ENCODE measurements around the gene ICA1.
A peak's percentile ranks its signal among the peaks of the same experiment; 100 is the strongest.
"Not testable (repeated sequence)": the region's sequence is repeated elsewhere in the genome, so short reads cannot be mapped to it uniquely, and the experiment has no call there.

The ICA1 gene

GRCh38 chr7:8260871-8261694 is 884 bp downstream of the ICA1 start:
- DNase-seq, result peak in 1 of 2 donors; percentile 42

- DNase-seq, result no peak
Observed at GRCh38 chr7:8259586-8260222, 2.3 kb downstream of the ICA1 start.

GRCh38 chr7:8258734-8259133 is 3.2 kb downstream of the ICA1 start:
- no peak for DNase-seq

GRCh38 chr7:8258166-8258565 is 3.8 kb downstream of the ICA1 start:
- DNase-seq, result no peak

- DNase-seq, result no peak
Observed at GRCh38 chr7:8255680-8256655, 6.0 kb downstream of the ICA1 start.

GRCh38 chr7:8254667-8255066 is 7.3 kb downstream of the ICA1 start:
- DNase-seq, result no peak

GRCh38 chr7:8254215-8254614 is 7.8 kb downstream of the ICA1 start:
- DNase-seq, result no peak

GRCh38 chr7:8251195-8251594 is 10.8 kb downstream of the ICA1 start:
- no peak for DNase-seq

GRCh38 chr7:8250547-8250946 is 11.4 kb downstream of the ICA1 start:
- DNase-seq, result no peak

GRCh38 chr7:8249121-8249520 is 12.8 kb downstream of the ICA1 start:
- DNase-seq, result no peak

GRCh38 chr7:8246020-8246419 is 15.9 kb downstream of the ICA1 start:
- DNase-seq, result no peak

- not testable (repeated sequence) for DNase-seq
Observed at GRCh38 chr7:8245032-8245431, 16.9 kb downstream of the ICA1 start.

GRCh38 chr7:8243059-8243458 is 18.9 kb downstream of the ICA1 start:
- DNase-seq, result not testable (repeated sequence)

- not testable (repeated sequence) for DNase-seq
Observed at GRCh38 chr7:8239702-8240362, 22.1 kb downstream of the ICA1 start.

- no peak for DNase-seq
Observed at GRCh38 chr7:8236780-8237407, 25.1 kb downstream of the ICA1 start.

- DNase-seq, result no peak
Observed at GRCh38 chr7:8232999-8233847, 28.7 kb downstream of the ICA1 start.

- no peak for DNase-seq
Observed at GRCh38 chr7:8229927-8230326, 32.0 kb downstream of the ICA1 start.

GRCh38 chr7:8228766-8229674 is 32.9 kb downstream of the ICA1 start:
- no peak for DNase-seq

- DNase-seq, result no peak
Observed at GRCh38 chr7:8228068-8228467, 33.9 kb downstream of the ICA1 start.

GRCh38 chr7:8227261-8227660 is 34.7 kb downstream of the ICA1 start:
- no peak for DNase-seq
